GM18499 (cell line): ENCODE results near the gene NELFB.

ENCODE experiments used
- ATAC-seq: cut with Tn5 transposase; IDR thresholded peaks from one replicate; pipeline ENCODE4 v1.9.1; 2021; ENCODE audit warnings: moderate number of reproducible peaks; ENCODE audit not compliant: insufficient read depth, unreplicated experiment

Gene NELFB

GRCh38 chr9:137254624-137255447 is at the start of gene NELFB:
TSS of gene NELFB (plus strand) at chr9:137255327.
- ATAC-seq, result no peak

- ATAC-seq, result no peak
These were observed 48.5 kb upstream of the NELFB start for GRCh38 chr9:137206602-137207001.

GRCh38 chr9:137211532-137211931 is 43.6 kb upstream of the NELFB start:
- ATAC-seq, result no peak

- no peak for ATAC-seq
These were observed 42.6 kb upstream of the NELFB start for GRCh38 chr9:137212520-137212919.

- no peak for ATAC-seq
These were observed 41.7 kb upstream of the NELFB start for GRCh38 chr9:137213160-137214060.

- ATAC-seq, result no peak
These were observed 40.5 kb upstream of the NELFB start for GRCh38 chr9:137214620-137215019.

- ATAC-seq, result no peak
These were observed 39.7 kb upstream of the NELFB start for GRCh38 chr9:137215196-137215986.

- no peak for ATAC-seq
These were observed 38.8 kb upstream of the NELFB start for GRCh38 chr9:137216188-137216965.

GRCh38 chr9:137217276-137218211 is 37.6 kb upstream of the NELFB start:
- no peak for ATAC-seq

GRCh38 chr9:137218212-137218753 is 36.8 kb upstream of the NELFB start:
- no peak for ATAC-seq

- ATAC-seq, result no peak
These were observed 36.3 kb upstream of the NELFB start for GRCh38 chr9:137218754-137219271.

- no peak for ATAC-seq
These were observed 35.3 kb upstream of the NELFB start for GRCh38 chr9:137219757-137220316.

- ATAC-seq, result no peak
These were observed 34.6 kb upstream of the NELFB start for GRCh38 chr9:137220317-137221094.

GRCh38 chr9:137221095-137221505 is 34.0 kb upstream of the NELFB start:
- ATAC-seq, result no peak

GRCh38 chr9:137221506-137222111 is 33.5 kb upstream of the NELFB start:
- ATAC-seq, result no peak

GRCh38 chr9:137222190-137223077 is 32.7 kb upstream of the NELFB start, which contains the start of gene RNF208:
TSS of gene RNF208 (minus strand) at chr9:137222240. CDS start at chr9:137221212, 1,028 bp downstream.
- ATAC-seq, result no peak
